Neuronal stem cell (in vitro differentiated cells): ENCODE data around the gene ALKBH5.
A peak's percentile ranks its signal among the peaks of the same experiment; 100 is the strongest.

Source experiments
- DNase-seq: peaks from one replicate; pipeline ENCODE4 v3.0.0-alpha.2; 2013; ENCODE audit warnings: low spot score
- H2AFZ ChIP-seq: one replicate; pipeline ENCODE4 v1.6.1; 2013; ENCODE audit warnings: mild to moderate bottlenecking, low read length, inconsistent platforms
- H2AK5ac ChIP-seq: 2 replicates; pipeline ENCODE4 v1.6.1; 2013; ENCODE audit warnings: low read depth, mild to moderate bottlenecking, inconsistent platforms, low read length, moderate library complexity, mixed read lengths
- H2BK120ac ChIP-seq: 2 replicates; pipeline ENCODE4 v1.6.1; 2013; ENCODE audit warnings: low read depth, mild to moderate bottlenecking, inconsistent platforms, low read length, moderate library complexity, mixed read lengths
- H2BK12ac ChIP-seq: one replicate; pipeline ENCODE4 v1.6.1; 2013; ENCODE audit warnings: low read length, inconsistent platforms
- H2BK15ac ChIP-seq: 2 replicates; pipeline ENCODE4 v1.6.1; 2013; ENCODE audit warnings: mild to moderate bottlenecking, low read length, inconsistent platforms, mixed read lengths
- H2BK5ac ChIP-seq: one replicate; pipeline ENCODE4 v1.6.1; 2013; ENCODE audit warnings: inconsistent platforms, mild to moderate bottlenecking, low read length, moderate library complexity
- H3K14ac ChIP-seq: one replicate; pipeline ENCODE4 v1.6.1; 2013; ENCODE audit warnings: low read length, inconsistent platforms
- H3K18ac ChIP-seq: 2 replicates; pipeline ENCODE4 v1.6.1; 2013; ENCODE audit warnings: low read length, inconsistent platforms
- H3K23ac ChIP-seq: 2 replicates; pipeline ENCODE4 v1.6.1; 2013; ENCODE audit warnings: low read depth, mild to moderate bottlenecking, mixed read lengths, low read length, inconsistent platforms; ENCODE audit not compliant: poor library complexity
- H3K27ac ChIP-seq: replicated peaks from 3 replicates; pipeline ENCODE4 v1.5.1; 2013; ENCODE audit warnings: low read length, inconsistent platforms
- H3K27me3 ChIP-seq, 3 experiments: 2 replicates each; pipeline ENCODE4 v1.6.1; 2013; ENCODE audit warnings: low read length in 3 of 3, mild to moderate bottlenecking in 2 of 3, inconsistent platforms in 1 of 3, low read depth in 1 of 3, mixed read lengths in 1 of 3, moderate library complexity in 1 of 3; ENCODE audit not compliant: control insufficient read depth in 3 of 3, insufficient read depth in 3 of 3
- H3K36me3 ChIP-seq, 2 donors: replicated peaks in 1 of 2; 2 replicates each; pipeline ENCODE4 v1.6.1; 2013; ENCODE audit warnings: low read length in 2 of 2; ENCODE audit not compliant: control insufficient read depth in 2 of 2, insufficient read depth in 2 of 2
- H3K4ac ChIP-seq: 2 replicates; pipeline ENCODE4 v1.6.1; 2013; ENCODE audit warnings: inconsistent platforms, mild to moderate bottlenecking, low read length, moderate library complexity
- H3K4me1 ChIP-seq, 2 donors: 1 replicate in 1 of 2; 2 replicates in 1 of 2; pipeline ENCODE4 v1.6.1; 2013; ENCODE audit warnings: low read length in 2 of 2, low read depth in 1 of 2; ENCODE audit not compliant: control insufficient read depth in 2 of 2, insufficient read depth in 1 of 2
- H3K4me2 ChIP-seq: one replicate; pipeline ENCODE4 v1.6.1; 2013; ENCODE audit warnings: mild to moderate bottlenecking, low read length, inconsistent platforms; ENCODE audit not compliant: insufficient read depth, poor library complexity, severe bottlenecking
- H3K4me3 ChIP-seq, 2 donors: 2 replicates each; pipeline ENCODE4 v1.5.1; 2013; ENCODE audit warnings: low read length in 2 of 2, mild to moderate bottlenecking in 2 of 2, inconsistent platforms in 1 of 2, moderate library complexity in 1 of 2
- H3K79me1 ChIP-seq: one replicate; pipeline ENCODE4 v1.6.1; 2013; ENCODE audit warnings: low read depth, mild to moderate bottlenecking, inconsistent platforms, low read length, moderate library complexity
- H3K9ac ChIP-seq: one replicate; pipeline ENCODE4 v1.6.1; 2013; ENCODE audit warnings: mild to moderate bottlenecking, low read depth, low read length, inconsistent platforms; ENCODE audit not compliant: poor library complexity
- H3K9me3 ChIP-seq, 2 donors: replicated peaks in 1 of 2; 2 replicates each; pipeline versions ENCODE3 to v1.6.1; 2013; ENCODE audit warnings: low read length in 2 of 2, mild to moderate bottlenecking in 2 of 2, inconsistent platforms in 1 of 2, low read depth in 1 of 2, mixed read lengths in 1 of 2, moderate library complexity in 1 of 2; ENCODE audit not compliant: control insufficient read depth in 2 of 2, insufficient read depth in 1 of 2
- H4K8ac ChIP-seq: one replicate; pipeline ENCODE4 v1.6.1; 2013; ENCODE audit warnings: low read depth, mild to moderate bottlenecking, inconsistent platforms, low read length, moderate library complexity
- H4K91ac ChIP-seq: one replicate; pipeline ENCODE4 v1.6.1; 2013; ENCODE audit warnings: low read length, low read depth, mild to moderate bottlenecking, inconsistent platforms; ENCODE audit not compliant: poor library complexity
- WGBS, 2 donors: extraction: QIAGEN DNeasy Blood & Tissue Kit; methylation state at CpG; one replicate each; pipeline ENCODE4 v1.1.7; 2013; ENCODE audit warnings: missing lambda C conversion rate in 2 of 2, mixed read lengths in 1 of 2; ENCODE audit not compliant: insufficient read length in 2 of 2, insufficient replicate concordance in 1 of 2; ENCODE audit errors: extremely low coverage in 2 of 2; 5-methylcytosine and 5-hydroxymethylcytosine counted together

Gene ALKBH5

DNA sequence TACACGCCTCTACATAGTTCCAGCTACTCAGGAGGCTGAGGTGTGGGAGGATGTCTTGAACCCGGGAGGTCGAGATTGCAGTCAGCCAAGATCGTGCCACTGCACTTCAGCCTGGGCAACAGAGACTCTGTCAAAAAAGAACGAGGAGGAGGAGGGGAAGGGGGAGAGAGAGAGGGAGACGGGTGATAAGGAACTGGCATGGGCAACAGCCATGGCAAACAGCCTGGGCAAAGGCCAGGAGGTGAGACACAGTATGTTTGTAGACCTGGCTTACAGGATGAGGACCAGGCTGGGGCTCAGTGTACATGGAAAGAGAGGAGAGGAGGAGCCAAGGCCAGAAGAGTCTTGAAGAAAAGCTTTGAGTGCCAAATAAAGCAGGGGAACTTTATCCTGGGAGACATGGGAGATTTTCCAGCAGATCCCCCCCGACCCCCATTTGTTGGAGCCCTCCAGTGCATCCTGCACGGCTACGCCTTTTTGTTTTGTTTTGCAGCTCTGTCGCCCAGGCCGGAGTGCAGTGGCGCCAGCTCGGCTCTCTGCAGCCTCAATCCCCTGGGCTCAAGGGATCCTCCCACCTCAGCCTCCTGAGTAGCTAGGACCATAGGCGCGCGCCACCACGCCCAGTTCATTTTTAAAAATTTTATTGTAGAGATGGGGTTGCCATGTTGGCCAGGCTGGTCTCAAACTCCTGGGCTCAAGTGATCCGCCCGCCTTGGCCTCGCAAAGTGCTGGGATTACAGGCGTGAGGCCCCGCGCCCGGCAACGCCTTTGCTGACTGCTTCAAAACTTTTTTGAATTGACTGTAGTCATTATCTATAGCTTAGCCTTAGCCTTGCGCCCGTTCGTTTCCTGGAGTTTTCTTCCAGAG, 1.3 kb upstream of the ALKBH5 start:
- Histone ChIP-seq H3K9me3 (no peaks in the 10 kb centered on the region), H4K91ac (no peak overlapping the region), H3K36me3 (peaks cover 11 to 24% of the 10 kb centered on the region in 2 donors), H2AFZ (peak overlapping the region; percentile 95), H3K4ac (no peak overlapping the region), H2AK5ac (peak overlapping the region; percentile 77), H4K8ac (no peak overlapping the region), H3K18ac (peak overlapping the region; percentile 96), H2BK120ac (no peak overlapping the region), H3K4me3 (peak overlapping the region; percentile 80 to 89), H3K79me1 (peaks cover 2% of the 10 kb centered on the region), H3K9ac (peak overlapping the region; percentile 83), H2BK5ac (peak overlapping the region; percentile 97), H2BK12ac (no peak overlapping the region), H3K23ac (peak overlapping the region; percentile 87), H2BK15ac (no peak overlapping the region), H3K27me3 (no peaks in the 10 kb centered on the region), H3K27ac (peak overlapping the region; percentile 99), H3K4me2 (peak overlapping the region; percentile 85), H3K14ac (no peak overlapping the region), H3K4me1 (peaks cover 31 to 45% of the 10 kb centered on the region in 2 donors)
- no CpG with 5 or more reads among the region's 28 CpGs for WGBS, 2 donors
- peak; percentile 27 for DNase-seq

- no peak overlapping the region for H3K14ac ChIP-seq
- peak overlapping the region; percentile 80 to 89 for H3K4me3 ChIP-seq
- WGBS, 2 donors, result no CpG with 5 or more reads among the region's 33 CpGs
- H4K8ac ChIP-seq, result no peak overlapping the region
- no peak overlapping the region for H2BK120ac ChIP-seq
- H3K27me3 ChIP-seq, result no peaks in the 10 kb centered on the region
- H3K23ac ChIP-seq, result peak overlapping the region; percentile 87
- H4K91ac ChIP-seq, result no peak overlapping the region
- H3K4ac ChIP-seq, result no peak overlapping the region
- peaks cover 5% of the 10 kb centered on the region for H3K79me1 ChIP-seq
- H3K36me3 ChIP-seq, result peaks cover 15 to 30% of the 10 kb centered on the region in 2 donors
- DNase-seq, result no peak
- peak overlapping the region; percentile 85 for H3K4me2 ChIP-seq
- H2AK5ac ChIP-seq, result no peak overlapping the region
- H3K9ac ChIP-seq, result peak overlapping the region; percentile 83
- H3K9me3 ChIP-seq, result no peaks in the 10 kb centered on the region
- H2BK5ac ChIP-seq, result peak overlapping the region; percentile 97
- peak overlapping the region; percentile 96 for H3K18ac ChIP-seq
- H2BK12ac ChIP-seq, result no peak overlapping the region
- H2AFZ ChIP-seq, result peak overlapping the region; percentile 95
- peaks cover 29 to 42% of the 10 kb centered on the region in 2 donors for H3K4me1 ChIP-seq
- H3K27ac ChIP-seq, result peak overlapping the region; percentile 99
- no peak overlapping the region for H2BK15ac ChIP-seq
These were observed 672 bp upstream of the ALKBH5 start for GRCh38 chr17:18182978-18183333.

DNA sequence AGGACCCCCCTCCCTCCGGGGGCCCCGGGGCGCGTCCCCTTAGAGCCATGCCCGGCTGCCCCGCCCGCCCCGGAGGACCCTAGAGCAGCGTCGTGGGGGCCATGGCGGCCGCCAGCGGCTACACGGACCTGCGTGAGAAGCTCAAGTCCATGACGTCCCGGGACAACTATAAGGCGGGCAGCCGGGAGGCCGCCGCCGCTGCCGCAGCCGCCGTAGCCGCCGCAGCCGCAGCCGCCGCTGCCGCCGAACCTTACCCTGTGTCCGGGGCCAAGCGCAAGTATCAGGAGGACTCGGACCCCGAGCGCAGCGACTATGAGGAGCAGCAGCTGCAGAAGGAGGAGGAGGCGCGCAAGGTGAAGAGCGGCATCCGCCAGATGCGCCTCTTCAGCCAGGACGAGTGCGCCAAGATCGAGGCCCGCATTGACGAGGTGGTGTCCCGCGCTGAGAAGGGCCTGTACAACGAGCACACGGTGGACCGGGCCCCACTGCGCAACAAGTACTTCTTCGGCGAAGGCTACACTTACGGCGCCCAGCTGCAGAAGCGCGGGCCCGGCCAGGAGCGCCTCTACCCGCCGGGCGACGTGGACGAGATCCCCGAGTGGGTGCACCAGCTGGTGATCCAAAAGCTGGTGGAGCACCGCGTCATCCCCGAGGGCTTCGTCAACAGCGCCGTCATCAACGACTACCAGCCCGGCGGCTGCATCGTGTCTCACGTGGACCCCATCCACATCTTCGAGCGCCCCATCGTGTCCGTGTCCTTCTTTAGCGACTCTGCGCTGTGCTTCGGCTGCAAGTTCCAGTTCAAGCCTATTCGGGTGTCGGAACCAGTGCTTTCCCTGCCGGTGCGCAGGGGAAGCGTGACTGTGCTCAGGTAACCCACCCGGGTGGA, 759 bp downstream of the ALKBH5 start:
- Histone ChIP-seq H2AFZ (peak overlapping the region; percentile 95), H2BK12ac (no peak overlapping the region), H3K36me3 (peaks cover 19 to 43% of the 10 kb centered on the region in 2 donors), H2BK5ac (peak overlapping the region; percentile 97), H4K91ac (no peak overlapping the region), H2BK120ac (no peak overlapping the region), H2AK5ac (peak overlapping the region; percentile 20), H3K9ac (peak overlapping the region; percentile 97), H3K9me3 (no peaks in the 10 kb centered on the region), H2BK15ac (no peak overlapping the region), H3K4me3 (peak overlapping the region; percentile 89 to 97), H3K79me1 (peaks cover 7% of the 10 kb centered on the region), H3K27me3 (no peaks in the 10 kb centered on the region), H4K8ac (no peak overlapping the region), H3K18ac (peak overlapping the region; percentile 64), H3K4ac (no peak overlapping the region), H3K4me2 (peak overlapping the region; percentile 99), H3K14ac (peak overlapping the region; percentile 92), H3K23ac (peak overlapping the region; percentile 96), H3K27ac (no peak overlapping the region), H3K4me1 (peaks cover 32 to 33% of the 10 kb centered on the region in 2 donors)
- no CpG with 5 or more reads among the region's 92 CpGs for WGBS, 2 donors
- DNase-seq, result peak; percentile 33
